Mesothelial cell of epicardium (in vitro differentiated cells): ENCODE results near the gene SERPINA5. TPM values are rescaled to one million over a fixed set of nuclear protein-coding genes. Genes with fewer than 3 reads are reported as not detected.

Source experiments
- DNase-seq, 2 experiments: peaks; one replicate each; pipeline ENCODE4 v3.0.0; 2021; ENCODE audit warnings: low spot score in 2 of 2; ENCODE audit not compliant: unreplicated experiment in 2 of 2
- H3K27ac Mint-ChIP-seq: 2 replicates; pipeline ENCODE4 v1.8.0; 2021; ENCODE audit warnings: mixed read lengths
- H3K27me3 Mint-ChIP-seq: 2 replicates; pipeline ENCODE4 v1.8.0; 2021; ENCODE audit warnings: low read depth, mixed read lengths
- H3K36me3 Mint-ChIP-seq: 2 replicates; pipeline ENCODE4 v1.8.0; 2021; ENCODE audit warnings: mixed read lengths
- H3K4me1 Mint-ChIP-seq: 2 replicates; pipeline ENCODE4 v1.8.0; 2021; ENCODE audit warnings: mixed read lengths
- H3K4me3 Mint-ChIP-seq: 2 replicates; pipeline ENCODE4 v1.8.0; 2021; ENCODE audit warnings: mild to moderate bottlenecking, moderate library complexity, mixed read lengths
- H3K9me3 Mint-ChIP-seq: 2 replicates; pipeline ENCODE4 v1.8.0; 2021; ENCODE audit warnings: mixed read lengths
- total RNA-seq: library from RNA; stranded (reverse); gene quantifications from 3 replicates; pipeline ENCODE4 v1.2.1, GENCODE V29; 2021
- TF ChIP-seq, protein P1 (sequence below): fragments of 200-600 bp; sonication (generic); IDR thresholded peaks from one replicate; pipeline ENCODE4 v1.5.0; 2021; ENCODE audit warnings: antibody characterized with exemption; ENCODE audit not compliant: unreplicated experiment

SERPINA5 gene
- total RNA-seq, 1 donor from 2014 or later, result 0.16 TPM

- H3K27me3 Mint-ChIP-seq, result peaks cover 10% of the 10 kb centered on the region
- peaks cover 20% of the 10 kb centered on the region for H3K4me1 Mint-ChIP-seq
- H3K9me3 Mint-ChIP-seq, result no peaks in the 10 kb centered on the region
- no peak for DNase-seq
- no peaks in the 10 kb centered on the region for H3K36me3 Mint-ChIP-seq
- no peak overlapping the region for H3K4me3 Mint-ChIP-seq
- H3K27ac Mint-ChIP-seq, result no peak overlapping the region
- TF ChIP-seq, protein P1, sequence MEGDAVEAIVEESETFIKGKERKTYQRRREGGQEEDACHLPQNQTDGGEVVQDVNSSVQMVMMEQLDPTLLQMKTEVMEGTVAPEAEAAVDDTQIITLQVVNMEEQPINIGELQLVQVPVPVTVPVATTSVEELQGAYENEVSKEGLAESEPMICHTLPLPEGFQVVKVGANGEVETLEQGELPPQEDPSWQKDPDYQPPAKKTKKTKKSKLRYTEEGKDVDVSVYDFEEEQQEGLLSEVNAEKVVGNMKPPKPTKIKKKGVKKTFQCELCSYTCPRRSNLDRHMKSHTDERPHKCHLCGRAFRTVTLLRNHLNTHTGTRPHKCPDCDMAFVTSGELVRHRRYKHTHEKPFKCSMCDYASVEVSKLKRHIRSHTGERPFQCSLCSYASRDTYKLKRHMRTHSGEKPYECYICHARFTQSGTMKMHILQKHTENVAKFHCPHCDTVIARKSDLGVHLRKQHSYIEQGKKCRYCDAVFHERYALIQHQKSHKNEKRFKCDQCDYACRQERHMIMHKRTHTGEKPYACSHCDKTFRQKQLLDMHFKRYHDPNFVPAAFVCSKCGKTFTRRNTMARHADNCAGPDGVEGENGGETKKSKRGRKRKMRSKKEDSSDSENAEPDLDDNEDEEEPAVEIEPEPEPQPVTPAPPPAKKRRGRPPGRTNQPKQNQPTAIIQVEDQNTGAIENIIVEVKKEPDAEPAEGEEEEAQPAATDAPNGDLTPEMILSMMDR, result no peak
These were observed 14.7 kb downstream of the SERPINA5 start for GRCh38 chr14:94595912-94596311.

DNA sequence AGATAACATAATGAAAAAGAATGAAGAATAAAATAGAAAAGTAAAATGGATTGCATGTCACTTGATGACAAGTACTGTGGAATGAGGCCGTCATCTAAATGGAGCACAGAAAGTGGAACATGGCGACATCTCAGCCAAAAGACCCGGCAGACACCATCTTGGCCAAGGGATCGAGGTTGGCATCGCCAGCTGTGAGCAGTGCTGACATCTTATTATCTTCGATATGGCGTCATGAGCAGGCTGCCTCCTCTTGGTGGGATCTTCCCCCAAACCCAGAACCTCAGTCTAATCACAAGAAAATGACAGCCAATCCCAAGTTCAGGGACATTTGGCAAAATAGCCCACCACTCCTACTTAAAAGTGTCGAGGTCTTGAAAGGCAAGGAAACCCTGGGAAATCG lies 15.1 kb downstream of the SERPINA5 start:
- peaks cover 9% of the 10 kb centered on the region for H3K27me3 Mint-ChIP-seq
- no peak overlapping the region for H3K4me3 Mint-ChIP-seq
- H3K27ac Mint-ChIP-seq, result no peak overlapping the region
- DNase-seq, result no peak
- no peaks in the 10 kb centered on the region for H3K9me3 Mint-ChIP-seq
- TF ChIP-seq, protein P1, result no peak
- H3K36me3 Mint-ChIP-seq, result no peaks in the 10 kb centered on the region
- peaks cover 22% of the 10 kb centered on the region for H3K4me1 Mint-ChIP-seq

- TF ChIP-seq, protein P1, result no peak
- no peaks in the 10 kb centered on the region for H3K36me3 Mint-ChIP-seq
- no peak overlapping the region for H3K4me3 Mint-ChIP-seq
- peaks cover 29% of the 10 kb centered on the region for H3K4me1 Mint-ChIP-seq
- no peaks in the 10 kb centered on the region for H3K9me3 Mint-ChIP-seq
- H3K27ac Mint-ChIP-seq, result no peak overlapping the region
- DNase-seq, result no peak
- peaks cover 9% of the 10 kb centered on the region for H3K27me3 Mint-ChIP-seq
These were observed 16.6 kb downstream of the SERPINA5 start for GRCh38 chr14:94597788-94598187.

DNA sequence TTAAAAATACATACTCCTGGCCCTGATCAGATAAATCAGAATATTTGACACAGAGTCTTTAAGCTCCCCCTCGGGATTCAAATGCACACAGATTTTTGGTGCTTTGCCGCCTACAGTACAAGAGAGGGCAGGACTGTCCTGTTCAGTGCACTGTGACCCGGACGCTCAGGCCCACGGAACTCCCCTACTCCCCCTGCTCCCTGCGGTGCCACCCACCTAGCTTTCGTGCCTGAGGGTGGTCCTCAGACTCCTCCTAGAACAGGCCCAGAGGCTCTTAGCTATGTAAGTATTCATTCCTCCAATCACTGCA lies 17.2 kb downstream of the SERPINA5 start:
- no peak overlapping the region for H3K4me3 Mint-ChIP-seq
- H3K27ac Mint-ChIP-seq, result no peak overlapping the region
- DNase-seq, result no peak
- H3K4me1 Mint-ChIP-seq, result peaks cover 29% of the 10 kb centered on the region
- TF ChIP-seq, protein P1, result no peak
- no peaks in the 10 kb centered on the region for H3K36me3 Mint-ChIP-seq
- peaks cover 9% of the 10 kb centered on the region for H3K27me3 Mint-ChIP-seq
- H3K9me3 Mint-ChIP-seq, result no peaks in the 10 kb centered on the region

DNA sequence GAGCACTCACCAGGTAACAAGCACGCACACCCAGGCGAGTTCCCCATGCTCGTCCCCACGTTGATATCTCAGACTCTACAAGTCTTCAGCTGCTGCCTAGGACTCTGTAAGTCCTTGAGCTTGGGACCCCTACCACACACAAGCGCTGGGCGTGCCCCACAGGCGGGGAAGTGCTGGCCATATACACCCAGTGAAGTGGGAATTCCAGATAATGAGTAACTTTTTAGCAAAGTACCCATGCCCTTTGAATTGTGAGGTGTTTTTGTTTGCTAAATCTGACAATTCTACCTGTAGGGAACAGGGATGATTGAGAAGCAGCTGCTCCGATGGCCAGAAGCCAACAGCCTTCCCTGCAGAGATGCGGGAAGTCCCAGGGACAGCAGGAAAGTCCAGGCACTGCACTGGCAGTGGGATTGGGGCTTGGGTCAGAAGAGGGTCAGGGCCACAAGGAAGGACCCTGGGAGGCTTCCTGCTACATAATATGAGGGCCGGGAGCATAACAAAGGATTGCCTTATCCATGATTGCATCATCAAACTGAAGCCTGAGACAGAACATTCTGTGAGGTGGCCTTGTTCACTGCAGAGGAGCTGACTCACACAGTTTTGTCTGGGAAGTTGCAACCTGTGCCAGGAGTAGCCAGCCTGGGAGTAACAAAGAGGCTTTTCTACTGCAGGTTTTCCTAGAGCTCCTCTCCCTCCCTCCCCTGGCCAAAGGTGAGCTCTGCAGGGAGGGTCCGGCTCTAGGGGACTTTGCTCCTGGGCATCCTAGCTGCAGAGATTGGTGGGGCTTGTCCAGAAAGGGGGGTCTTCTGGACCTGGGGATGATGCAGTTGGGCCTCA lies 17.8 kb downstream of the SERPINA5 start:
- Mint-ChIP-seq H3K9me3 (no peaks in the 10 kb centered on the region), H3K4me3 (no peak overlapping the region), H3K4me1 (peaks cover 29% of the 10 kb centered on the region), H3K27ac (peak overlapping the region; percentile 5), H3K36me3 (no peaks in the 10 kb centered on the region), H3K27me3 (peaks cover 9% of the 10 kb centered on the region)
- no peak for DNase-seq
- TF ChIP-seq, protein P1, result no peak
